ENCODE data around the gene ZNF385B.
A peak's percentile ranks its signal among the peaks of the same experiment; 100 is the strongest.

ZNF385B gene

DNA sequence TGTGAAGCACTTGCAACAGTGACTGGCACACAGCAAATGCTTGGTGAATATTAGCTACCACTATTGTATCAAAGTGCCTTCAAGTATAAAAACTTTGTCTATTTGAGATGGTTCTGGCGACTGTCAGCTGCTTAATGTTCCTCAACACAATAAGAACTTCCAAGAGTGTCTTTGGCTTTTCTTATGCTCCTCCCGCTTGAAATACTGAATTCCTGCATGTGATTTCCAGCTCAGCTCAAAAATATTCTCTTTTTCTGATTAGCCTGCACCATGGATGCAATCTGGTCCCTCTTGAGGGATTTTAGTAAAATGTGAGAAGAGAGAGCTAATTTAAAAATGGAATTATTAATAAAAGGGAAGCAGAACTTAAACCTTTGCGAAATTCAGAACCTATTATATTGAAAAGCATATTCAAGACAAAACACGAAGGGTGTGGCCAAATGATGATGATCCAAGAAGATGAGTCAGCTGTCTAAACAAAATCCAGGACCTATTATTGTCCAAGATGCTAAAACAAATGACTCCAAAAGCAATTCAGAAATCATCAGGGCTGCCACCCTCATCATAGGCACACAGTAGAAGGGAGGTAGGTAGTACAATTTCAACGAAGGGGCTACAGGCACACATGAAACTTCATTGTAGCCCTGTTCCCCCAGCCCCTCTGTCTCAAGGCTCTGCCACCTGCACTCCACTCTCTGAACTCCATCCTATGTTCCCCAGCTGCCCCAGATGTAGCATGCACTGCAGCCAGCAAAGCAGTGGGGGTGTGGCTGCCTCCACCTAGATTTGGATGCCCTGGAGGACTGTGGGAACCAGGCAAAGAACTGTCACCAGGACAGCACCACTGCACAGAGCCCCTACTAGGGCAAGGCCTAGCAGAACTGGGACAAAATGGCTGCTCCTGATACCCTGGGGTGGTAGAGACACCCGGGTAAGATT, 190.1 kb downstream of the ZNF385B start:
- Histone ChIP-seq H3K4me3 (no peak overlapping the region), H3K27ac (no peak overlapping the region), H3K4me2 (no peak overlapping the region; a peak in 1 of 22 replicates), H3K27me3 (no peaks in the 10 kb centered on the region), H3K36me3 (no peaks in the 10 kb centered on the region), H4K20me1 (no peaks in the 10 kb centered on the region), H3K9me3 (replicated peaks in 1 of 11) (peaks cover 0 to 6% (median 0%) of the 10 kb centered on the region in 11 experiments; a peak in 2 of 22 replicates), H3K9ac (no peak overlapping the region), H3K4me1 (peaks cover 1 to 11% (median 3%) of the 10 kb centered on the region in 10 experiments)
- TF ChIP-seq Cebpa-rat (IDR thresholded peaks at IDR 0.05) = no peak

DNA sequence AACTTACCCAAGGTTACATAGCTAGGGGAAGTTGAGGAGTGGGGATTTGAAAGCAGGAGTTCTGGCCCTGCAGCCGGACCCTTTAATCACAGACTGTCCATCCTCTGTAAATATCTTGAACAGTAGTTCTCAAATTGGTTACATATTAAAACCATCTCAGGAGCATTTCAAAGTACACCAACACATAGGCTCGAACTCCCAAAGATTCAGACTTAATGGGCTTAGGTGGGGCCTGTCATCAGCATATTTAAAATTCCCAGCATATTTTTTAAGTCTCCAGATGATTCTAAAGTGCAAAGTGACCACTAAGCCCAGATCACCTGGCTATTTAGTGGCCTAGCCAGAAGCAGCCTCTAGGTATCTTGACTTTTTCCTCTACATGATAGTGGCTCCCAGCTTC, 192.2 kb downstream of the ZNF385B start:
- Histone ChIP-seq H4K20me1 (no peaks in the 10 kb centered on the region), H3K9me3 (replicated peaks in 1 of 11) (peaks cover 0 to 6% (median 0%) of the 10 kb centered on the region in 11 experiments; a peak in 2 of 22 replicates), H3K4me2 (no peak overlapping the region), H3K27me3 (no peaks in the 10 kb centered on the region), H3K4me3 (no peak overlapping the region), H3K27ac (no peak overlapping the region), H3K4me1 (no peaks in the 10 kb centered on the region), H3K9ac (no peak overlapping the region), H3K36me3 (no peaks in the 10 kb centered on the region)
- TF ChIP-seq Cebpa-rat (IDR thresholded peaks at IDR 0.05) = no peak

- Histone ChIP-seq H3K9ac (no peak overlapping the region), H3K4me2 (no peak overlapping the region), H3K4me3 (no peak overlapping the region), H4K20me1 (no peaks in the 10 kb centered on the region), H3K36me3 (no peaks in the 10 kb centered on the region), H3K9me3 (replicated peaks in 1 of 11) (no peaks in the 10 kb centered on the region), H3K4me1 (peaks cover 0 to 25% (median 6%) of the 10 kb centered on the region in 10 experiments; a peak in 10 of 20 replicates), H3K27ac (no peak overlapping the region), H3K27me3 (no peaks in the 10 kb centered on the region)
- TF ChIP-seq Cebpa-rat (IDR thresholded peaks at IDR 0.05) = no peak
These were observed 196.2 kb downstream of the ZNF385B start for GRCh38 chr2:179664972-179665812.

- Histone ChIP-seq H3K4me2 (peak overlapping the region in 4 of 11 experiments; percentile 29 to 66 (median 54); a peak in 6 of 22 replicates), H3K36me3 (no peaks in the 10 kb centered on the region), H3K9ac (no peak overlapping the region), H4K20me1 (no peaks in the 10 kb centered on the region), H3K9me3 (replicated peaks in 1 of 11) (no peaks in the 10 kb centered on the region), H3K4me1 (peaks cover 0 to 30% (median 6%) of the 10 kb centered on the region in 10 experiments; a peak in 10 of 20 replicates), H3K4me3 (no peak overlapping the region), H3K27me3 (no peaks in the 10 kb centered on the region), H3K27ac (no peak overlapping the region)
- TF ChIP-seq Cebpa-rat (IDR thresholded peaks at IDR 0.05) = no peak
These were observed 199.4 kb downstream of the ZNF385B start for GRCh38 chr2:179661986-179662385.

GRCh38 chr2:179657068-179657595, 204.3 kb downstream of the ZNF385B start:
- H3K36me3 ChIP-seq = no peaks in the 10 kb centered on the region
- H4K20me1 ChIP-seq = no peaks in the 10 kb centered on the region
- no peaks in the 10 kb centered on the region for H3K9me3 ChIP-seq (replicated peaks in 1 of 11)
- no peak for TF ChIP-seq Cebpa-rat (IDR thresholded peaks at IDR 0.05)
- H3K9ac ChIP-seq = no peak overlapping the region
- H3K27me3 ChIP-seq = no peaks in the 10 kb centered on the region
- no peak overlapping the region for H3K4me3 ChIP-seq
- H3K27ac ChIP-seq = no peak overlapping the region
- H3K4me2 ChIP-seq = no peak overlapping the region
- H3K4me1 ChIP-seq = peaks cover 0 to 25% (median 4%) of the 10 kb centered on the region in 10 experiments; a peak in 10 of 20 replicates

DNA sequence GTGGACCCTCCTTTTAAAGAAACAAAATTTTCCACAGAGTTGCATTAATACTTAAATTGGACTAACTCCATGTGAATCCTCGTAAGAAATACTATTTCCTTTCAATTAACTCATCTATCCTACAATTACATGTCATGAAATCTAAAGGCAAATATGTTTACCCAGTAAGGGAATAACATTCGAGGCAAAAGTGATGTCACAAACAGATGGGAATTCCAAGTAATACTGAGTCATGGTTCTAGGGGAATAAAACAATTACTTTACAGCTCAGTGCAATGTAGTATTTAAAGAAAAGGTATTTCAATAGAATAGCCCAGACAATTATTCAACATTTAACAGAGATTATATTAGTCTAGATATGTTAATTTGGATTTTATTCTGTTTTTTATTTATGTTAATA, 205.8 kb downstream of the ZNF385B start:
- no peaks in the 10 kb centered on the region for H4K20me1 ChIP-seq

GRCh38 chr2:179654806-179655205, 206.6 kb downstream of the ZNF385B start:
- TF ChIP-seq Cebpa-rat (IDR thresholded peaks at IDR 0.05) = no peak
- Histone ChIP-seq H3K36me3 (no peaks in the 10 kb centered on the region), H3K9me3 (replicated peaks in 1 of 11) (no peaks in the 10 kb centered on the region), H3K27me3 (no peaks in the 10 kb centered on the region), H3K4me1 (peaks cover 0 to 2% (median 0%) of the 10 kb centered on the region in 10 experiments; a peak in 1 of 20 replicates), H3K4me2 (no peak overlapping the region), H3K9ac (no peak overlapping the region), H3K4me3 (no peak overlapping the region), H3K27ac (no peak overlapping the region), H4K20me1 (no peaks in the 10 kb centered on the region)

More for the DNA sequence above, 205.8 kb downstream of the ZNF385B start:
- H3K36me3 ChIP-seq = no peaks in the 10 kb centered on the region
- no peak overlapping the region for H3K27ac ChIP-seq
- no peak overlapping the region for H3K9ac ChIP-seq
- H3K4me1 ChIP-seq = peaks cover 0 to 10% (median 0%) of the 10 kb centered on the region in 10 experiments; a peak in 7 of 20 replicates
- no peaks in the 10 kb centered on the region for H3K27me3 ChIP-seq
- H3K4me3 ChIP-seq = no peak overlapping the region
- TF ChIP-seq Cebpa-rat (IDR thresholded peaks at IDR 0.05) = no peak
- H3K4me2 ChIP-seq = no peak overlapping the region
- H3K9me3 ChIP-seq (replicated peaks in 1 of 11) = no peaks in the 10 kb centered on the region

DNA sequence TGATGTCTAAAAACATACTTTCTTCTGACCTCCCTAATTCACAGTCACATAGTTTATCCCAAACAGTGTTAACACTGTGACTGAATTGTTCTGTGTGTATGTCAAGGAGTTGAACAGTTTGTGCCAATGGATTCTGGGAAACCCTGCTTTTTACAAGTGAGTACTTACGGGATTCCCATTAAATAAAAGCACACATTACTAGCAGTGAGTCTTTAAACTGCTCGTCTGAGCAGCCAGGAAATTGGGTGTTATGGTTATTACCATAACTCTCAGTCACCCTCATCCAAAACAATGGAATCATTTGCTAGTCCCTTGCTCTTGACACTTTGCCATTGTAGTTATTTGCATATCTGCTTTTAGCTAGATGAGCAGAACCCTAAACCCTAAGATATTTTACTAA, 209.1 kb downstream of the ZNF385B start:
- Histone ChIP-seq H3K9me3 (replicated peaks in 1 of 11) (no peaks in the 10 kb centered on the region), H3K4me2 (no peak overlapping the region), H3K36me3 (no peaks in the 10 kb centered on the region), H3K4me1 (no peaks in the 10 kb centered on the region), H3K27me3 (no peaks in the 10 kb centered on the region), H3K27ac (no peak overlapping the region), H4K20me1 (no peaks in the 10 kb centered on the region), H3K9ac (no peak overlapping the region), H3K4me3 (no peak overlapping the region)
- TF ChIP-seq Cebpa-rat (IDR thresholded peaks at IDR 0.05) = no peak

DNA sequence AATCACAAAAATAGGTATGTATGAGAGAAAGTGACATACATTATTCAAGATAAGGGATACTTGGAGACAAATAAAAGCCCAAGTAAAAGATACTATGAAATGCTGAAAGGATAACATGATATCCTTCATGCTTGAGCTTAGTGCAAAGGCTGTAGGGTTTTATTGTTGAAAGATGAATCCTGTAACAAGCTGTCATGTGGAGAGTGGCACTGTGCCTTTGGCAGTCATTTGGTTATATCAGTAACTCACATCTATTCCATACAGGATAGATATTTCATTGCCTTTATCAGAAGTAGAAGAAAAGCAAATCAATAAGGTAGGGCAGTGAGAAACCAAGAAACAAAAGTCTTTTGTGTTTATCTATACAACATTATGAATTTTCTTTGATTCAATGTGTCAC, 211.0 kb downstream of the ZNF385B start:
- no peak overlapping the region for H3K4me2 ChIP-seq
- no peaks in the 10 kb centered on the region for H3K27me3 ChIP-seq
- no peak overlapping the region for H3K27ac ChIP-seq
- H3K4me3 ChIP-seq = no peak overlapping the region
- no peak for TF ChIP-seq Cebpa-rat (IDR thresholded peaks at IDR 0.05)
- H3K36me3 ChIP-seq = no peaks in the 10 kb centered on the region
- H4K20me1 ChIP-seq = no peaks in the 10 kb centered on the region
- H3K4me1 ChIP-seq = no peaks in the 10 kb centered on the region
- H3K9ac ChIP-seq = no peak overlapping the region
- H3K9me3 ChIP-seq (replicated peaks in 1 of 11) = no peaks in the 10 kb centered on the region
